Uterus (tissue), 4 donors: Measurements from ENCODE around the gene RPS19BP1. TPM values are rescaled to one million over a fixed set of nuclear protein-coding genes. Genes with fewer than 3 reads are reported as not detected.
A peak's percentile ranks its signal among the peaks of the same experiment; 100 is the strongest.

Source experiments
- DNase-seq, 2 donors: peaks; one replicate each; pipeline ENCODE4 v3.0.0-alpha.2; 2019 to 2020
- H3K27ac ChIP-seq, 2 donors: fragments of 200-600 bp; sonication (generic); 1 replicate in 1 of 2; 2 replicates in 1 of 2; pipeline ENCODE4 v1.5.1; 2016 to 2018
- H3K27me3 ChIP-seq, 2 donors: fragments of 200-600 bp; sonication (generic); one replicate each; pipeline ENCODE4 v1.5.1; 2018 to 2019; ENCODE audit warnings: control low read depth in 1 of 2
- H3K36me3 ChIP-seq, 2 donors: fragments of 200-600 bp; sonication (generic); one replicate each; pipeline ENCODE4 v1.5.1; 2019; ENCODE audit warnings: control low read depth in 1 of 2
- H3K4me1 ChIP-seq, 2 donors: fragments of 200-600 bp; sonication (generic); one replicate each; pipeline ENCODE4 v1.5.1; 2018 to 2019; ENCODE audit warnings: control low read depth in 1 of 2
- H3K4me3 ChIP-seq, 2 donors: fragments of 200-600 bp; sonication (generic); 1 replicate in 1 of 2; 2 replicates in 1 of 2; pipeline ENCODE4 v1.5.1; 2018 to 2019; ENCODE audit warnings: mild to moderate bottlenecking in 1 of 2
- H3K9me3 ChIP-seq, 2 donors: fragments of 200-600 bp; sonication (generic); one replicate each; pipeline ENCODE4 v1.5.1; 2019; ENCODE audit warnings: control low read depth in 1 of 2
- CTCF ChIP-seq, 4 experiments: fragments of 200-600 bp in 2 of 4; fragments of 450-650 bp in 2 of 4; sonication (generic) in 2 of 4; IDR thresholded peaks; one replicate each; pipeline ENCODE4 v1.5.1; 2016 to 2019; ENCODE audit warnings: antibody characterized with exemption in 4 of 4, mild to moderate bottlenecking in 2 of 4, moderate library complexity in 1 of 4
- POLR2A ChIP-seq, 2 donors: fragments of 450-650 bp; IDR thresholded peaks; one replicate each; pipeline ENCODE4 v1.6.1; 2016; ENCODE audit warnings: antibody characterized with exemption in 2 of 2, mild to moderate bottlenecking in 1 of 2, moderate library complexity in 1 of 2
- intact Hi-C: fragments of 100-400 bp; cut with DNase I; formaldehyde crosslinking; loops from one replicate; pipeline ENCODE4 v1.15.1; 2023; ENCODE audit warnings: low total_unique reads
- total RNA-seq, 4 donors: library from RNA; depleted of rRNA in 3 of 4; stranded (reverse); fragments of >200 nt in 3 of 4; gene quantifications; one replicate each; pipeline versions ENCODE4 v1.1.0 to v1.2.4, GENCODE V29; 2014 to 2023
- donor health status: DM: yes; HTN: yes; CAD: no.

Gene RPS19BP1
- total RNA-seq, 4 donors from 2014 or later, result 24.5 to 125 (median 50.7) TPM

DNA sequence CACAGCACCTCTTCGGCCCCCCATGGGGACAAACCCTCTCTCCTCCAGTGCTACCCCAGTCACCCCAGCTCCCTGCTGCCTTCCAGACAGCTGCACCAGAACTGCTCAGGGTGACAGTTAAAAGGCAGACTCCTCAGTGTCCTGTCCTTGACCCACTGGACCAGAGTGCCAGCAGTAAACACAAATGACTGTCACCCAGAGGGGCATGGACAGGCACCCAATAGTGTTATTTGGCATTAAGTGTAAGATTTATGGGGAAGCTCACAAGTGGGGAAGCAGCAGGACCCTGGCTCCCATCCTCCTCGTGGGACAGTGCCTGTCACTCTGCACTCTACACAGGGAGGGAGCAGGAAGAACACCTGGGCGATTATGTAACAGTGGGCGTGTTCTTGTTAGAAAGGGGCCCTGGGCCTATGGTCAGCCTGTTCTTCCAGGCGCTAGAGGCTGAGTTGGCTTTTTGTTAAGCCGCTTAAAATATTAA is 5.0 kb downstream of the RPS19BP1 start:
- peaks cover 11 to 42% of the 10 kb centered on the region in 2 donors for H3K4me1 ChIP-seq
- no peaks in the 10 kb centered on the region for H3K36me3 ChIP-seq
- H3K4me3 ChIP-seq, result no peak overlapping the region
- TF ChIP-seq POLR2A (IDR thresholded peaks at IDR 0.05) (no peak), CTCF (IDR thresholded peaks at IDR 0.05) (no peak)
- H3K9me3 ChIP-seq, result no peaks in the 10 kb centered on the region
- intact Hi-C loops, result no loop called here
- peak overlapping the region; percentile 5 to 9 for H3K27ac ChIP-seq
- no peaks in the 10 kb centered on the region for H3K27me3 ChIP-seq
- no peak for DNase-seq

GRCh38 chr22:39526736-39527171 is 5.8 kb downstream of the RPS19BP1 start:
- H3K36me3 ChIP-seq, result no peaks in the 10 kb centered on the region
- H3K27me3 ChIP-seq, result no peaks in the 10 kb centered on the region
- peaks cover 12 to 44% of the 10 kb centered on the region in 2 donors for H3K4me1 ChIP-seq
- no peak for DNase-seq
- TF ChIP-seq POLR2A (IDR thresholded peaks at IDR 0.05) (no peak), CTCF (IDR thresholded peaks at IDR 0.05) (no peak)
- no peak overlapping the region for H3K27ac ChIP-seq
- no peaks in the 10 kb centered on the region for H3K9me3 ChIP-seq
- H3K4me3 ChIP-seq, result no peak overlapping the region
- intact Hi-C loops, result no loop called here

GRCh38 chr22:39525658-39525975 is 6.9 kb downstream of the RPS19BP1 start:
- TF ChIP-seq POLR2A (IDR thresholded peaks at IDR 0.05) (no peak), CTCF (IDR thresholded peaks at IDR 0.05) (no peak)
- no peaks in the 10 kb centered on the region for H3K27me3 ChIP-seq
- H3K4me3 ChIP-seq, result no peak overlapping the region
- intact Hi-C loops, result no loop called here
- no peaks in the 10 kb centered on the region for H3K9me3 ChIP-seq
- H3K4me1 ChIP-seq, result peaks cover 12 to 38% of the 10 kb centered on the region in 2 donors
- H3K27ac ChIP-seq, result peak overlapping the region in 1 of 2 donors; percentile 5
- no peak for DNase-seq
- no peaks in the 10 kb centered on the region for H3K36me3 ChIP-seq

DNA sequence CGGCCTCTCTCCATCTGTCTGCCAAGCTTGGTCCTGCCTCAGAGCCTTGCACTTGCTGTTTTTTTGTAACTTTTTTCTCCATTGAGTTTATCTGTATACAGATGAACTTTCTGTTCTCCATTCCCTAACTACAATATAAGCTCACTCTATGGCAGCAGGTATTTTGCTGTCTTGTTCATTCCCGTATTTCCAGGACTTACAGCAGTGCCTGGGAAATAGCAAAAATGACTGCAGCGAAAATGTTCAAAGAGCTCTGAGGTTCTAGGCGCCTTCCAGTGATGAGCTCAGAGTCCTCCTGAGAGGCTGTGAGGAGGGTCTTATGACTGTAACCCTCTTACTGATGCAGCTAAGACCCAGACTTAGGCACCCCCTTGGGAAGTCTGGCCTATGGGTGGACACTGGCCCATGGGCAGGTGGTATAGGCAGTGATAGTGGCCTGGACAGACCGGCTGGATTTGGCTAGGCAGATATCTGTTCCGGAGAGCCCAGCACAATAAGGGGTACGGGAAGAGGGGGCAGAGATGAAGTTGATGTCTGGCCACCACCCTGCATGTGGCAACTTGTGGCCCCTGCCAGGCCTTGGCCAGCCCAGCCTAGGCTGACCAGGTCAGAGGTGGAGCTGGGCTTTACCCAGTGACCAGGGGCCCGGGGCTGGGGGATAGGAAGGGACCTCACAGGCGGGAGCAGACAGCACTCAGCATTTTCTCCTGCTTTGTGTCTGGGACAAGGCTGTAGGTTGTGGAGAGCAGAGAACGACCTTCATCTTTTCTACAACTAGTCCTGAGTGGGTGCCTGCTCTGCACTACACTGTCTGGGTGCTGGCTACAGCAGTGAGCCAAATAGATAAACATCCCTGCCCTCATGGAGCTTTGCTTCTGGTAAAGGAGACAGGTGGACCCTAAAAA is 7.5 kb downstream of the RPS19BP1 start:
- TF ChIP-seq CTCF (IDR thresholded peaks at IDR 0.05) (no peak), POLR2A (IDR thresholded peaks at IDR 0.05) (no peak)
- no peak for DNase-seq
- H3K4me1 ChIP-seq, result peaks cover 12 to 38% of the 10 kb centered on the region in 2 donors
- H3K36me3 ChIP-seq, result no peaks in the 10 kb centered on the region
- intact Hi-C loops, result no loop called here
- H3K27me3 ChIP-seq, result no peaks in the 10 kb centered on the region
- H3K4me3 ChIP-seq, result no peak overlapping the region
- H3K27ac ChIP-seq, result peak overlapping the region; percentile 98 to 99
- H3K9me3 ChIP-seq, result no peaks in the 10 kb centered on the region

DNA sequence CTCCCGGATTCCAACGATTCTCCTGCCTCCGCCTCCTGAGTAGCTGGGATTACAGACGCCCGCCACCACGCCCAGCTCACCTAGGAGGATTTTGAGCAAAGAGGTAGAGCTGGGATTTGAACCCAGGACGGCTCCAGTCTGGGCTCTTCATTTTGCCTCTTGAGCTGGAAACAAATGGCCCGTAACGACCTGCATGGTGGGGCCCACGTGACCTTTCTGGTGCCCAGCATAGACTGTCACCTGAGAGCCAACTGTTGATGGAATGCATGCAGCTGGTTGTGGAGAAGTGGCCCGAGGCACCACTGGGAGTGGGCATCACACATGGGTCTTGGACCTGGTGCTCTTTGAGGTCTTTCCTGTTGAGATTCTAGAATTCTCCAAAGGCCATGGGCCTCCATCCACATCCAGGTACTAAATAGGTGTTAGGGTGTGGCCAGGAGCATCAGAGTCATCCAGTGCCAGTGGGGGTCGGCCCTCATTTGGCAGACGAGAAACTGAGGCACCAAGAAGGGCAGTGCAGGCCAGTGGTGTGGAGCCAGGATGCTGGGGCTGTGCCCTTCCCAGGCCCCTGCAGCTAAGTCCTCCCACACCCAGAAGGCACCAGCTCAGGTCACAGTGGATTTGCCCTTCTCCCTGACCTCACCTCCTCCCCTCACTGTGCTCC is 8.3 kb downstream of the RPS19BP1 start:
- Histone ChIP-seq H3K27me3 (no peaks in the 10 kb centered on the region), H3K27ac (peak overlapping the region; percentile 98 to 99), H3K4me3 (peak overlapping the region in 1 of 2 donors; percentile 94), H3K9me3 (no peaks in the 10 kb centered on the region), H3K36me3 (no peaks in the 10 kb centered on the region), H3K4me1 (peaks cover 12 to 34% of the 10 kb centered on the region in 2 donors)
- intact Hi-C loops, result no loop called here
- no peak for DNase-seq
- no peak for TF ChIP-seq CTCF (IDR thresholded peaks at IDR 0.05)
